Mucosa of gallbladder (tissue), 1 donor: ENCODE measurements around the gene SLC30A3. TPM values are rescaled to one million over a fixed set of nuclear protein-coding genes. Genes with fewer than 3 reads are reported as not detected.
"Not testable (repeated sequence)": the region's sequence is repeated elsewhere in the genome, so short reads cannot be mapped to it uniquely, and the experiment has no call there.

Experiments
- DNase-seq: peaks from one replicate; pipeline ENCODE4 v3.0.0-alpha.2; 2020; ENCODE audit warnings: low spot score
- total RNA-seq: library from RNA; stranded (reverse); gene quantifications from one replicate; pipeline ENCODE4 v1.2.1, GENCODE V29; 2021
- donor health status: DM: no; HTN: no; CAD: no.

SLC30A3 gene
- total RNA-seq, result not detected

- peak; percentile 34 for DNase-seq
Measured at GRCh38 chr2:27262379-27263286, at the start of gene SLC30A3. SLC30A3 (minus strand) TSS chr2:27263047; CDS start chr2:27262906, 141 bp downstream.

GRCh38 chr2:27312152-27312551 lies 49.3 kb upstream of the SLC30A3 start:
- no peak for DNase-seq

- DNase-seq, result no peak
Measured at GRCh38 chr2:27309651-27310050, 46.8 kb upstream of the SLC30A3 start.

DNA sequence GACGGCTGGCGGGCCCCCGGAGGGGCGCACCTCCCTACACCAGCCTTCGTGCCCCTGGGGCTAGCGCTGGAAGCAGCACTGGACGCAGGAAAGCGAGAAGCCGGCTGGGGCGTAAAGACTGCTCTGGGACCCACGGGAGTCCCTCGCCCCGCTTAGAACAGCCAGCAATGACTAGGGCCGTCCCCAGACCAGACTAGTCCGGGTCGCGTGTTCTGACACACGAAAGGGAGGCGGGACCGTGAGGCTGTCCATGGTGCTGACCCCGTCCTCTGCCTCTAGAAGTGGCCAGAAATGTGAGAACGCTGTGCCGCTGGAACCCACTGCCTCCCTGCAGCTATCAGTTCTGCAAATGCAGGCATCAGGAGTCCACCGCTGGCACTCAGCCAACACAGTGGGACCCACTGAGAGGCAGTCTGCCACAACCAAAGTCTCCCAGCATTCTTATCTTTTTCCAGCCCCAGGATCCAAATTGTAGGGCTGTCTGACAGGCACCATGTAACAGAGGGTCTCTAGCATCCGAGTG lies 45.6 kb upstream of the SLC30A3 start, which contains the start of gene UCN:
Gene UCN, minus strand, starts transcription at position 87 of the 523 bp plus-strand sequence. CDS start 550 bp downstream, outside the sequence.
- peak; percentile 50 for DNase-seq

- DNase-seq, result no peak
Measured at GRCh38 chr2:27307545-27308358, 44.9 kb upstream of the SLC30A3 start.

DNA sequence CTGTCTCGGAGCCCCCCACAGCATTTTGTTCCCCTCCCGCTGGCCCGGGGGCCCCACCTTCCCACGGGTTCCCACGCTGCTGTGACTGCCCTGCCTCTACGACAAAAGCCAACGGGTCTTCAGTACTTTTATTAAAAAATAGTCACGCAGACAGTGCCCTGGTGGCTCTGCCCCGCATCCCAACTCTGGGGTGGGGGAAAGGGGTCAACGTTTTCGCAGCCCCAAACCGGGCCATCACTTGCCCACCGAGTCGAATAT lies 44.4 kb upstream of the SLC30A3 start:
- DNase-seq, result no peak

DNA sequence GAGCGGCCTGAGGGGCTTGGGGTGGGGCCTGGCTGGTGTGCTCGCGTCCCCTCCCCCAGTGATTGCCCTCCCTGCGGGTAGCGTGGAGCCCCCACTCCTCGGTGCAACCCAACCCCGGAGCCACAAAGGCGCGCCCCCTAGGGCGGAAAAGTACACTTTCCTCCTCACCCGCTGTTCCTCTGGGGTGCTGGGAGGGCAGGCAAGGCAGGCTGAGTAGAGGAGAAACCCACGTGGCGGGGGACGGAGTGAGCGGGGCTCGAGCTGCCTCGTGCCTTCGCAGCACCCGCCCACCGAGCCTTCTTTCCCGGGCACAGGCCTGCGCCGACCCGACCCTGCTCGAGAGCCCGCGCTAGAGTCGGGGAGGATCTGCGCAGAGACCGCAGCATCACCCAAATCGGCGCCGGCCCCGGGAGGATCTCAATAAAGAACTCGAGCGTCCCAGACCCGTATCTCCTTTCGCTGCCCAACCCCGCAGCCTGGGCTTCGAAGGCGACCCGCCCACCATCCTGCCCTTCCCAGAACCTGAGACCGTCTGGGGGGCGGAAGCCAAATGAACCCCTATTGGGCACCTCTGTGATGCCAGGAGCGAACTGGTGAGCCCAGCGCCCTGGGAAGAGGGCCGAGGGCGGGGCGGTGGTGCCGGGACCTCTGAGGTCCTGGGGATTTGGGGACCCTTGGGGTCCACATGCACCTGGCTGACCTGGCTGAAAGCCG lies 43.9 kb upstream of the SLC30A3 start:
- DNase-seq, result no peak

- peak; percentile 53 for DNase-seq
Measured at GRCh38 chr2:27306136-27306535, 43.3 kb upstream of the SLC30A3 start.

GRCh38 chr2:27305516-27305915 lies 42.7 kb upstream of the SLC30A3 start:
- DNase-seq, result no peak

DNA sequence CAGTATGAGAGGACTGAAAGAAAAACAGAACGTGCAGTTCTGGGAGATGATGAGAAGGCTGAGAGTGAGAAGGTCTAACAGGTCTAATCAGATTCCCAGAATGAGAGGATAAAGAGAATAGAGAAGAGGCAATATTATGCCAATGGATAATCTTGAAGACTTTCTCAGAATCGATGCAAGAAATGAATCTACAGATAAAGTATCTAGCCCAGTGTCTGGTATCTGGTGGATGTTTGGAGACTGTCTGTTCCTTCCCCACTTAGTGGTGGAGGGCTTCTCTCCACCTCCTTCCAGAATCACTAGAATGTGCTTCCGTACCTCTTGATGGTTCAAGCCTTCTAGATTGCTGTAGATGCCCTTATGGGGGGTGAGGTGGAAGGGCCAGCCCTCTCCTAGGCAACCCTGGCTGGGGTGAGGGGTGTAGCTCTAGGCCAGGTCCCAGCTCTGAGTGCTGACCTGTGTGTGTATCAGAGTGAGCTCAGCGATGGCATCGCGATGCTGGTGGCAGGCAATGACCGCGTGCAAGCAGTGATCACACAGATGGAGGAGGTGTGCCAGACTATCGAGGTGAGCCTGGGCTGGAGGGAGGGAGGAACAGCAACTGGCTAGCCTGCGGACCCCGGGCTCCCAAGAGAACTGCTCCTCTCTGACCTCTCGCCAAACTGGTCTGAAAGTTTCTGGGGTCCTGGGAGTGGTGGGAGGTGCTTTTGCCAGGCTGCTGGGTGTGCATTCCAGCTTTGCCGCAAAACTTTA lies 41.8 kb upstream of the SLC30A3 start:
- DNase-seq, result no peak

DNA sequence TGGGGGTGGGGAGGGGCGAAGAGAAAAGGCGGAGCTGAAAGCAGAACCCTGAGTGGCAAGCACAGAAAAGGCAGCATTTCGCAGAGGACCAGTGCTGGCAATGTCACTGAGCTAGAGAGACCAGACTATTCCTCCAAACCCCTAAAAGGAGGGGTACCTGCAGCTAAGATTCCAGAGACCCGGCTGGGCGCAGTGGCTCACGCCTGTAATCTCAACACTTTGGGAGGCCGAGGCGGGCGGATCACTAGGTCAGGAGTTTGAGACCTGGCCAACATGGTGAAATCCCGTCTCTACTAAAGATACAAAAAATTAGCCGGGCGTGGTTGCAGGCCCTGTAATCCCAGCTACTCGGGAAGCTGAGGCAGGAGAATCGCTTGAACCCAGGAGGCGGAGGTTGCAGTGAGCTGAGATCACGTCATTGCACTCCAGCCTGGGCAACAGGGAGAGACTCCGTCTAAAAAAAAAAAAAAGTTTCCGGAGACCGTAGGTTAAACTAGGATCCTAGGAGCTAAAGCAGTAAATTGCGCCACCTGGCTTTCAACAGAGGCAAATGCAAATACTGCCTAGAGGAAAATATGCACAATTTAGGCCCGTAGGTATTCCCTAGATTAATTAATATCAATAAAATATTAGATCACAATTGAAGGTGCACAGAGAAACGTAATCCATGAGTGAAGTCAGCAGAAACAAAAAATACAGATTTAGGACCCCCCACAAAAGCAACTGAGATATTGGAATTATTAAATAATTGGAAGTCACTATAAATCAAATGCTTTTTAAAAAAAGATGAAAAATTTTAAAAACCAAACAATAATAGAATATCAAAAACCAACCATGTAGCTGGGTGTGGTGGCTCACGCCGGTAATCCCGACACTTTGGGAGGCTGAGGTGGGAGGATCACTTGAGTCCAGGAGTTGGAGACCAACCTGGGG lies 40.5 kb upstream of the SLC30A3 start:
- peak; percentile 57 for DNase-seq

- DNase-seq, result not testable (repeated sequence)
Measured at GRCh38 chr2:27300606-27301005, 37.8 kb upstream of the SLC30A3 start.

DNA sequence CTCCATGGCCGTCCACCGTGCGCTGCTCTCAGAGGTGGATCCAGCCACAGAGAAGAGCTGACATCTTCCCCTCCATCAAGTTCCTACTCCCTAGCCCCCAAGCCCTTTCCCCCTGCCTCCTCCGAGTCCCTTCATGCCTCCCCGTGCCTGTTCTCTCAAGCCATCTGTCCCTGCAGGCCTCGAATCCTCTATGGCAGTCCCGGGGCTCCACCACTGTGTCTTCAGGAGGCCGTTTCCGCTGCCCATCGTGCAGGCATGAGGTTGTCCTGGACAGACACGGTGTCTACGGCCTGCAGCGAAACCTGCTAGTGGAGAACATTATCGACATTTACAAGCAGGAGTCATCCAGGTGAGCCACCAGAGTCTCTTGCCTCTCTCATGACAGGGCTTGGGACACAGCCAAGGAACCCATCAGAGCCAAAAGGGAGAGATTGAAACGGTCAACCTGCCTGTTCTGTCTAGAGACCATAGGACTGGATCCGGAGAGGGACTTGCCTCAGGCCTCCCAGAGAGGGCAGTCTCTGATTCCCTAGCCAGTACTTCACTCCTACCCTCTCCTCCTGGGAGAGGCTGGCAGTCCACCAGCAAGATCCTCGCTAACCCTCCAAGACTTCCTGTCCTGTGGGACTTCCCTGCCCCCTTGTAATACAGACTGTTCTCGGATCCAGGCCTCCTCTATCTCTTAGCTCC lies 35.7 kb upstream of the SLC30A3 start:
- no peak for DNase-seq

GRCh38 chr2:27297195-27297594 lies 34.3 kb upstream of the SLC30A3 start:
- no peak for DNase-seq

DNA sequence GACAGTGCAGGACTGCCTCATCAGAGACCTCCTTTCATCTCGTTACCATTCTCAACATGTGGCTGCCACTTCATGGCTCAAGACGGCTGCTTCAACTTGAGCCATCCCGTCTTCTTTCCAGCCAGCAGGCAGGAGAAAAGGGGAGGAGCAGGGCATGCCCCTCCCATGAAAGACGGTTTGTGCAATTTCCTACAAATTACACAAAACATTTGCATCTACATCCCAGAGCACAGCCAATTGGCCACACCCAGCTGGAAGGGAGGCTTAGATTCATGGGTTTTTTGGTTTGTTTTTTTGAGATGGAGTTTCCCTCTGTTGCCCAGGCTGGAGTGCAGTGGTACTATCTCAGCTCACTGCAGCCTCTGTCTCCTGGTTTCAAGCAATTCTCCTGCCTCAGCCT lies 33.6 kb upstream of the SLC30A3 start:
- no peak for DNase-seq

GRCh38 chr2:27294928-27295327 lies 32.1 kb upstream of the SLC30A3 start:
- no peak for DNase-seq

DNA sequence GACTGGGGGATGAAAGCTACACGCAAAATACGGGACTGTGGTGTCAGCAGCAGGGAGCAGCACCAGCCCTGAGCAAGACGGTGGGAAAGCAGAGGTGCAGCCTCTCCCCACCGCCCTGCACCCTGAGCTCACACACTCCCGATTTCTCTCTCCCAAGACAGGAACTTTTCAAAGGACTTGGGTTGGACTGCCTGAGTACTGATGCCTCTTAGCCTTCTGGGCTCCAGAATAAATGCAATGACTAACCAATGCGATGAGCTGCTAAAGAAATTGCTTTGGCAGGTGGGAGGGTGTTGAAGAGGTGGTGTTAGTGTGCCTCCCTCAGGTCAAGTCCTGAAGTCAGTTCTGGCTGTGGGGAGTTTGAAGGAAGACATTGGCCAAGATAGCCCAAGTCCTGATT lies 29.0 kb upstream of the SLC30A3 start:
- no peak for DNase-seq

- no peak for DNase-seq
Measured at GRCh38 chr2:27290549-27290948, 27.7 kb upstream of the SLC30A3 start.

GRCh38 chr2:27288610-27289009 lies 25.8 kb upstream of the SLC30A3 start:
- DNase-seq, result no peak

- no peak for DNase-seq
Measured at GRCh38 chr2:27285481-27285880, 22.6 kb upstream of the SLC30A3 start.
